22Rv1 (cell line): ENCODE data around the gene MYLIP.

Source experiments
- ZFX ChIP-seq: fragments of 450-650 bp; IDR thresholded peaks from 2 replicates; pipeline ENCODE4 v1.6.1; 2017; ENCODE audit warnings: antibody characterized with exemption, borderline replicate concordance
- TF ChIP-seq, protein P1 (sequence below): fragments of 450-650 bp; IDR thresholded peaks from 2 replicates; pipeline ENCODE4 v1.5.1; 2017; ENCODE audit warnings: mild to moderate bottlenecking

DNA sequence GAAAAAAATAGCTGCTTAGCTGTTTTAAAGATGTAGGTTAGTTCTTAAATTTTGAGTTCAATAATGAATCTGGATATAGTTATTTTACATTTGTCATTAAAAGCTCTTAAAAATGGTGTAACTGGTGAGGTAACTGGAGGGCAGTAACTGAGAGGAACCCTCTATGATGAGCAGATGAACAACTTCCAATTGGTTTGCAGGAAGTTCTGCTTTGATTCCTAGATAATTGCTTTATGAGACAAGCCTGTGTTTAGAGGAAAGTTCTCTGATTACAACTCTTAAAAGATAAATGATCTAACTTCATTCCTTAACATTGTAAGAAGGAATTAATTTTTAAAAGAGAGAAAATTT is 8.5 kb downstream of the MYLIP start:
- TF ChIP-seq, protein P1, sequence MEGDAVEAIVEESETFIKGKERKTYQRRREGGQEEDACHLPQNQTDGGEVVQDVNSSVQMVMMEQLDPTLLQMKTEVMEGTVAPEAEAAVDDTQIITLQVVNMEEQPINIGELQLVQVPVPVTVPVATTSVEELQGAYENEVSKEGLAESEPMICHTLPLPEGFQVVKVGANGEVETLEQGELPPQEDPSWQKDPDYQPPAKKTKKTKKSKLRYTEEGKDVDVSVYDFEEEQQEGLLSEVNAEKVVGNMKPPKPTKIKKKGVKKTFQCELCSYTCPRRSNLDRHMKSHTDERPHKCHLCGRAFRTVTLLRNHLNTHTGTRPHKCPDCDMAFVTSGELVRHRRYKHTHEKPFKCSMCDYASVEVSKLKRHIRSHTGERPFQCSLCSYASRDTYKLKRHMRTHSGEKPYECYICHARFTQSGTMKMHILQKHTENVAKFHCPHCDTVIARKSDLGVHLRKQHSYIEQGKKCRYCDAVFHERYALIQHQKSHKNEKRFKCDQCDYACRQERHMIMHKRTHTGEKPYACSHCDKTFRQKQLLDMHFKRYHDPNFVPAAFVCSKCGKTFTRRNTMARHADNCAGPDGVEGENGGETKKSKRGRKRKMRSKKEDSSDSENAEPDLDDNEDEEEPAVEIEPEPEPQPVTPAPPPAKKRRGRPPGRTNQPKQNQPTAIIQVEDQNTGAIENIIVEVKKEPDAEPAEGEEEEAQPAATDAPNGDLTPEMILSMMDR, result no peak
- no peak for TF ChIP-seq ZFX
